Measurements from ENCODE around the gene FOLR2.

GRCh38 chr11:72263361-72263760, 46.8 kb downstream of the FOLR2 start:
- TF ChIP-seq CTCF (IDR thresholded peaks at IDR 0.05) (no peak), POLR2AphosphoS5 (IDR thresholded peaks at IDR 0.05) (no peak)

Data from gastroesophageal sphincter (tissue), 3 donors.